Type B pancreatic cell (in vitro differentiated cells): ENCODE data around the gene METTL17. TPM values are rescaled to one million over a fixed set of nuclear protein-coding genes. Genes with fewer than 3 reads are reported as not detected.
A peak's percentile ranks its signal among the peaks of the same experiment; 100 is the strongest.

Experiments
- DNase-seq: peaks from one replicate; pipeline ENCODE4 v3.0.0; 2021; ENCODE audit warnings: mixed read lengths; ENCODE audit not compliant: unreplicated experiment; ENCODE audit errors: extremely low spot score
- H3K27ac Mint-ChIP-seq: 2 replicates; pipeline ENCODE4 v1.8.0; 2021; ENCODE audit warnings: mild to moderate bottlenecking, mixed read lengths
- H3K27me3 Mint-ChIP-seq: 2 replicates; pipeline ENCODE4 v1.8.0; 2021; ENCODE audit warnings: mixed read lengths
- H3K36me3 Mint-ChIP-seq: 2 replicates; pipeline ENCODE4 v1.8.0; 2021; ENCODE audit warnings: mixed read lengths
- H3K4me1 Mint-ChIP-seq: one replicate; pipeline ENCODE4 v1.8.0; 2021; ENCODE audit warnings: mixed read lengths; ENCODE audit not compliant: unreplicated experiment
- H3K4me3 Mint-ChIP-seq: 2 replicates; pipeline ENCODE4 v1.8.0; 2021; ENCODE audit warnings: mild to moderate bottlenecking, mixed read lengths
- H3K9me3 Mint-ChIP-seq: 2 replicates; pipeline ENCODE4 v1.8.0; 2021; ENCODE audit warnings: mixed read lengths
- CTCF ChIP-seq: fragments of 200-600 bp; sonication (generic); conservative IDR thresholded peaks from 2 replicates; pipeline ENCODE4 v1.5.0; 2021; ENCODE audit warnings: antibody characterized with exemption, mild to moderate bottlenecking
- microRNA-seq: library from miRNA; unstranded; fragments of <30 nt; microRNA quantifications from one replicate; pipeline ENCODE4, GENCODE V29; 2020
- total RNA-seq: library from RNA; stranded (reverse); gene quantifications from 2 replicates; pipeline ENCODE4 v1.2.1, GENCODE V29; 2021; ENCODE audit warnings: low replicate concordance

METTL17 gene
- total RNA-seq, 1 donor from 2014 or later, result 88.1 TPM

GRCh38 chr14:21041676-21042433, 52.1 kb downstream of the METTL17 start, which contains the start of gene RNASE7:
Gene RNASE7 (plus strand): TSS chr14:21042362. CDS start chr14:21042993, 631 bp downstream.
- Mint-ChIP-seq H3K36me3 (no peaks in the 10 kb centered on the region), H3K4me3 (peak within 1 kb of the TSS; percentile 8), H3K27me3 (peaks cover 7% of the 10 kb centered on the region), H3K27ac (peak within 1 kb of the TSS; percentile 60), H3K9me3 (no peaks in the 10 kb centered on the region), H3K4me1 (peaks cover 21% of the 10 kb centered on the region)
- TF ChIP-seq CTCF, result no peak
- no peak for DNase-seq

- DNase-seq, result no peak
- no peak for TF ChIP-seq CTCF
- H3K27me3 Mint-ChIP-seq, result peaks cover 7% of the 10 kb centered on the region
- no peak overlapping the region for H3K4me3 Mint-ChIP-seq
- H3K36me3 Mint-ChIP-seq, result no peaks in the 10 kb centered on the region
- no peaks in the 10 kb centered on the region for H3K9me3 Mint-ChIP-seq
- peaks cover 25% of the 10 kb centered on the region for H3K4me1 Mint-ChIP-seq
- no peak overlapping the region for H3K27ac Mint-ChIP-seq
Measured at GRCh38 chr14:21042918-21043317, 53.1 kb downstream of the METTL17 start.

- Mint-ChIP-seq H3K4me1 (peaks cover 22% of the 10 kb centered on the region), H3K27ac (no peak overlapping the region), H3K27me3 (peaks cover 7% of the 10 kb centered on the region), H3K36me3 (no peaks in the 10 kb centered on the region), H3K9me3 (no peaks in the 10 kb centered on the region), H3K4me3 (no peak overlapping the region)
- DNase-seq, result no peak
- TF ChIP-seq CTCF, result no peak
Measured at GRCh38 chr14:21043387-21043973, 53.7 kb downstream of the METTL17 start.

DNA sequence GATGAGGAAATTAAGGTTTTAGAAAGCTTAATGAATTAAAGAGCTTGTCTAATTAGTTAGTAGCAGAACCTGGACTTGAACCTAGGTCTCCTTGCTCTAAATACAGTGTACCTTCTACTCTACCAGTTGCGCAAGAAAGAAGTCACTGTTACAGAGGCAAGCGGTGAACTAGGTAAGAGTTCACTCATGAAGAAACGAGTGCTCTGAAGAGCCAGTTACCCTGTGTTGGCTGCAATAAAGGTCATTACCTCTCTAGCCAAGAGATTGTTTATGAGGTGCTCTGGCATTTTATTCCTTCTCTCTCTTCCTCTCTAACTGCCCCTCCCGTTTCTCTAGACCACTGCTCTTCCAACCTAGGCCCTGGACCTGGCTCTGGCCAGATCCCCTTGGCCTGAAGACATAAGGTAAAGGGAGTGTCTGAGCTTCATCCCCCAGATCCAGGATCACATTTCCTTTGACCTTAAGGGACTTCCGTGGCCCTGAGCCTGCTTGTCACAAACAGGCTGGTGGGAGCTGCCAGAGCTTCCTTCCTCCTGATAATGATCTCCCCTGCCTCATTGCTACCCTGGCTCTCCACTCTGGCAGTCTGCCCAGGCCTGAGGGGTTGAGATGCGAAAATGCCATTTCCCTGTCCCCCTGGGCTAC, 54.3 kb downstream of the METTL17 start:
- no peak for TF ChIP-seq CTCF
- H3K4me1 Mint-ChIP-seq, result peaks cover 22% of the 10 kb centered on the region
- no peak overlapping the region for H3K27ac Mint-ChIP-seq
- no peaks in the 10 kb centered on the region for H3K9me3 Mint-ChIP-seq
- no peaks in the 10 kb centered on the region for H3K36me3 Mint-ChIP-seq
- peak overlapping the region; percentile 40 for H3K4me3 Mint-ChIP-seq
- no peak for DNase-seq
- H3K27me3 Mint-ChIP-seq, result peaks cover 7% of the 10 kb centered on the region

Small RNAs within 50 kb of the gene (microRNA-seq; reads per million reads assigned to microRNA genes)
- gene MIR6717, result not detected

Other genes with a start within 250 kb of the METTL17 start
- not detected in 2 replicates for gene EDDM3A, start 244.1 kb upstream of the METTL17 start, total RNA-seq
- not detected in 2 replicates for gene EDDM3B, start 221.6 kb upstream of the METTL17 start, total RNA-seq
- gene RNASE6, start 208.7 kb upstream of the METTL17 start, total RNA-seq, result 0.97 and 1.1 TPM in 2 replicates
- 476 and 793 TPM in 2 replicates for gene RNASE1, start 187.1 kb upstream of the METTL17 start, total RNA-seq
- gene RNASE3, start 98.6 kb upstream of the METTL17 start, total RNA-seq, result not detected in 2 replicates
- gene RNASE2, start 34.5 kb upstream of the METTL17 start, total RNA-seq, result not detected in 2 replicates
- gene SLC39A2, start 9.3 kb downstream of the METTL17 start, total RNA-seq, result 4.5 and 14.2 TPM in 2 replicates
- 150 and 214 TPM in 2 replicates for gene NDRG2, start 35.1 kb downstream of the METTL17 start, total RNA-seq
- not detected in 2 replicates for gene TPPP2, start 40.2 kb downstream of the METTL17 start, total RNA-seq
- not detected in 2 replicates for gene RNASE13, start 44.8 kb downstream of the METTL17 start, total RNA-seq
- gene RNASE7, start 52.4 kb downstream of the METTL17 start, total RNA-seq, result 0.55 TPM in 1 of 2 replicates, not detected in the other
- not detected in 2 replicates for gene RNASE8, start 67.8 kb downstream of the METTL17 start, total RNA-seq
- 10.9 and 65.8 TPM in 2 replicates for gene ARHGEF40, start 80.3 kb downstream of the METTL17 start, total RNA-seq
- 47.8 and 58.0 TPM in 2 replicates for gene ZNF219, start 108.7 kb downstream of the METTL17 start, total RNA-seq
- gene TMEM253, start 111.1 kb downstream of the METTL17 start, total RNA-seq, result 1.8 and 2.9 TPM in 2 replicates
- gene OR5AU1, start 166.1 kb downstream of the METTL17 start, total RNA-seq, result 0.17 TPM in 1 of 2 replicates, not detected in the other